Upper lobe of right lung (tissue), 1 donor: Measurements from ENCODE around the gene AHNAK. TPM values are rescaled to one million over a fixed set of nuclear protein-coding genes. Genes with fewer than 3 reads are reported as not detected.
"Not testable (repeated sequence)": the region's sequence is repeated elsewhere in the genome, so short reads cannot be mapped to it uniquely, and the experiment has no call there.

Experiments
- ATAC-seq: fragments of 200-7000 bp; cut with Tn5 transposase; one replicate; pipeline ENCODE4 v1.9.1; 2020; ENCODE audit warnings: mild to moderate bottlenecking, moderate library complexity
- DNase-seq: peaks from one replicate; pipeline ENCODE4 v3.0.0-alpha.2; 2020
- H3K27ac ChIP-seq: fragments of 200-600 bp; one replicate; pipeline ENCODE4 v1.8.0; 2022
- H3K27me3 ChIP-seq: fragments of 200-600 bp; one replicate; pipeline ENCODE4 v1.8.0; 2022; ENCODE audit warnings: mild to moderate bottlenecking
- H3K36me3 ChIP-seq: fragments of 200-600 bp; one replicate; pipeline ENCODE4 v1.8.0; 2022
- H3K4me1 ChIP-seq: fragments of 200-600 bp; one replicate; pipeline ENCODE4 v1.8.0; 2022
- H3K4me3 ChIP-seq: fragments of 200-600 bp; one replicate; pipeline ENCODE4 v1.8.0; 2022; ENCODE audit warnings: mild to moderate bottlenecking
- H3K9me3 ChIP-seq: fragments of 200-600 bp; one replicate; pipeline ENCODE4 v1.8.0; 2022
- CTCF ChIP-seq: fragments of 200-600 bp; IDR thresholded peaks from one replicate; pipeline ENCODE4 v1.8.0; 2022; ENCODE audit warnings: antibody characterized with exemption
- intact Hi-C: fragments of 100-400 bp; cut with DNase I; formaldehyde crosslinking; loops from one replicate; pipeline ENCODE4 v1.11.0; 2022
- total RNA-seq: library from RNA; stranded (reverse); fragmentation: NEBNext Ultra II Directional; extraction: Animal tissue kit (Norgen Biotek cat#: 25700); gene quantifications from one replicate; pipeline ENCODE4 v1.2.1, GENCODE V29; 2021
- donor health status: DM: no; HTN: yes; CAD: no; lungs with severe emphysema.

Gene AHNAK
- total RNA-seq, 1 donor from 2014 or later = 819 TPM

- Histone ChIP-seq H3K4me1 (peaks cover 13% of the 10 kb centered on the region), H3K36me3 (peaks cover 76% of the 10 kb centered on the region), H3K27ac (no peak overlapping the region), H3K4me3 (no peak overlapping the region), H3K9me3 (no peaks in the 10 kb centered on the region), H3K27me3 (no peaks in the 10 kb centered on the region)
- TF ChIP-seq CTCF = no peak
- ATAC-seq (no peak), DNase-seq (no peak)
- intact Hi-C loops = loop anchor here (5.0 kb wide), 1 partner anchor 147 kb away; no protein-coding TSS in a partner anchor
Measured at GRCh38 chr11:62569611-62570010, 23.0 kb upstream of the AHNAK start.

GRCh38 chr11:62567018-62567633 lies 20.5 kb upstream of the AHNAK start:
- H3K27ac ChIP-seq = no peak overlapping the region

GRCh38 chr11:62566247-62566646 lies 19.6 kb upstream of the AHNAK start:
- Histone ChIP-seq H3K27me3 (no peaks in the 10 kb centered on the region), H3K36me3 (peaks cover 95% of the 10 kb centered on the region), H3K4me3 (no peak overlapping the region), H3K4me1 (no peaks in the 10 kb centered on the region), H3K9me3 (no peaks in the 10 kb centered on the region), H3K27ac (no peak overlapping the region)
- TF ChIP-seq CTCF = no peak
- intact Hi-C loops = loop anchor here (5.0 kb wide), 1 partner anchor 144 kb away; no protein-coding TSS in a partner anchor
- ATAC-seq = no peak
- DNase-seq = no peak

More at GRCh38 chr11:62567018-62567633, 20.5 kb upstream of the AHNAK start:
- no peak overlapping the region for H3K4me3 ChIP-seq
- ATAC-seq (no peak), DNase-seq (no peak)
- H3K36me3 ChIP-seq = peaks cover 95% of the 10 kb centered on the region
- H3K4me1 ChIP-seq = peaks cover 5% of the 10 kb centered on the region
- intact Hi-C loops = loop anchor here (5.0 kb wide), 1 partner anchor 145 kb away; no protein-coding TSS in a partner anchor
- no peak for TF ChIP-seq CTCF
- H3K27me3 ChIP-seq = no peaks in the 10 kb centered on the region
- no peaks in the 10 kb centered on the region for H3K9me3 ChIP-seq

GRCh38 chr11:62565100-62565802 lies 18.6 kb upstream of the AHNAK start:
- peaks cover 9% of the 10 kb centered on the region for H3K4me1 ChIP-seq
- no peak overlapping the region for H3K4me3 ChIP-seq
- ATAC-seq (no peak), DNase-seq (no peak)
- TF ChIP-seq CTCF = no peak
- no peak overlapping the region for H3K27ac ChIP-seq
- intact Hi-C loops = loop anchor here (5.0 kb wide), 1 partner anchor 143 kb away; no protein-coding TSS in a partner anchor
- peaks cover 90% of the 10 kb centered on the region for H3K36me3 ChIP-seq
- no peaks in the 10 kb centered on the region for H3K27me3 ChIP-seq
- no peaks in the 10 kb centered on the region for H3K9me3 ChIP-seq

- peaks cover 78% of the 10 kb centered on the region for H3K36me3 ChIP-seq
- H3K9me3 ChIP-seq, H3K27me3 ChIP-seq, H3K4me3 ChIP-seq, intact Hi-C loops, DNase-seq, ATAC-seq: not testable (repeated sequence)
- H3K4me1 ChIP-seq = peaks cover 37% of the 10 kb centered on the region
- peak overlapping the region; percentile 72 for H3K27ac ChIP-seq
Measured at GRCh38 chr11:62561677-62562230, 15.1 kb upstream of the AHNAK start.

- Histone ChIP-seq H3K4me3 (no peak overlapping the region), H3K27me3 (no peaks in the 10 kb centered on the region), H3K4me1 (peaks cover 48% of the 10 kb centered on the region), H3K27ac (peak overlapping the region; percentile 72), H3K36me3 (peaks cover 67% of the 10 kb centered on the region), H3K9me3 (no peaks in the 10 kb centered on the region)
- peak; percentile 91 for ATAC-seq
- peak; percentile 88 for DNase-seq
- TF ChIP-seq CTCF = peak; percentile 83
- intact Hi-C loops = no loop called here
Measured at GRCh38 chr11:62560566-62561103, 14.0 kb upstream of the AHNAK start.

GRCh38 chr11:62559626-62560025 lies 13.0 kb upstream of the AHNAK start:
- DNase-seq, intact Hi-C loops, H3K27me3 ChIP-seq, H3K4me3 ChIP-seq, ATAC-seq, H3K9me3 ChIP-seq: not testable (repeated sequence)
- peaks cover 58% of the 10 kb centered on the region for H3K4me1 ChIP-seq
- peaks cover 57% of the 10 kb centered on the region for H3K36me3 ChIP-seq
- peak overlapping the region; percentile 65 for H3K27ac ChIP-seq
